ENCODE results near the gene RFK.

DNA sequence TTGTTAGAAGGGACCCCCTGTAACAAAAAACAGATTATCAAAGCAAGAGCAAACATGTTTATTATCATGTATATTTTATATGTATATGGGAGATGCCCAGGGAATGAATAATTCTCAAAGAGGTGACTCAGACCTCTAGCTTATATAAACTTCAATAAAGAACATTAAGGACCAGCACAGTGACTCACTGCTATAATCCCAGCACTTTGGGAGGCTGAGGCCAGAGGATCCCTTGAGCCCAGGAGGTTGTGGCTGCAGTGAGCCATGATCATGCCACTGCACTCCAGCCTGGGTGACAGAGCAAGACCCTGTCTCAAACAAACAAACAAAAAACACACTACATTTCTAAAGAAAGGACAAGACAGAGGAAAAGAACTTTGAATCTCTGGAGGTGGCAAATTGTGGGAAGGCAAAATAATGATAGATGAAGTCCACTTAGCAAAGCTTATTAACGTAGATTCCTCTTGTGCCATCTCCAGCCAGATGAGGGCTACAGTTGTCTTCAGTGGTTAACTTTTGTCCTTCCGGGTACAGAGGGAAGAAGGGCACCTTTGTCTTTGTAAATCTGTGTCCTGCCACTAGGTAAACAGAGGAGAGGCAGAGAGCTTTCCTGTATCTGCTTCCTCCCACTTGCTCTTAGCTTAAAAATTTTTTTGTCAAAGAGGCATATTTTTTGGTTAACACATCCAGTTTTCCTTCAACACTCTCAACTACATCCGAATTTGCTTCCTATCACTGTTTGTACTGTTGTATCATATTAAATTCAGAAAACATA lies 7.5 kb upstream of the RFK start:
- TF ChIP-seq POLR2A (IDR thresholded peaks at IDR 0.05), result no peak
- TF ChIP-seq, protein P1, sequence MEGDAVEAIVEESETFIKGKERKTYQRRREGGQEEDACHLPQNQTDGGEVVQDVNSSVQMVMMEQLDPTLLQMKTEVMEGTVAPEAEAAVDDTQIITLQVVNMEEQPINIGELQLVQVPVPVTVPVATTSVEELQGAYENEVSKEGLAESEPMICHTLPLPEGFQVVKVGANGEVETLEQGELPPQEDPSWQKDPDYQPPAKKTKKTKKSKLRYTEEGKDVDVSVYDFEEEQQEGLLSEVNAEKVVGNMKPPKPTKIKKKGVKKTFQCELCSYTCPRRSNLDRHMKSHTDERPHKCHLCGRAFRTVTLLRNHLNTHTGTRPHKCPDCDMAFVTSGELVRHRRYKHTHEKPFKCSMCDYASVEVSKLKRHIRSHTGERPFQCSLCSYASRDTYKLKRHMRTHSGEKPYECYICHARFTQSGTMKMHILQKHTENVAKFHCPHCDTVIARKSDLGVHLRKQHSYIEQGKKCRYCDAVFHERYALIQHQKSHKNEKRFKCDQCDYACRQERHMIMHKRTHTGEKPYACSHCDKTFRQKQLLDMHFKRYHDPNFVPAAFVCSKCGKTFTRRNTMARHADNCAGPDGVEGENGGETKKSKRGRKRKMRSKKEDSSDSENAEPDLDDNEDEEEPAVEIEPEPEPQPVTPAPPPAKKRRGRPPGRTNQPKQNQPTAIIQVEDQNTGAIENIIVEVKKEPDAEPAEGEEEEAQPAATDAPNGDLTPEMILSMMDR (IDR thresholded peaks at IDR 0.05), result no peak
